Stimulated activated CD4-positive, alpha-beta T cell treated with anti-CD3 and anti-CD28 coated beads, TNF-alpha, amount 100 ng/mL, for 24 hours (primary cell): ENCODE results near the gene SPOCK1.

ENCODE experiments used
- DNase-seq, 3 experiments: peaks; one replicate each; pipeline ENCODE4 v3.0.0-alpha.2; 2020; ENCODE audit warnings: low read depth in 3 of 3

Gene SPOCK1

DNA sequence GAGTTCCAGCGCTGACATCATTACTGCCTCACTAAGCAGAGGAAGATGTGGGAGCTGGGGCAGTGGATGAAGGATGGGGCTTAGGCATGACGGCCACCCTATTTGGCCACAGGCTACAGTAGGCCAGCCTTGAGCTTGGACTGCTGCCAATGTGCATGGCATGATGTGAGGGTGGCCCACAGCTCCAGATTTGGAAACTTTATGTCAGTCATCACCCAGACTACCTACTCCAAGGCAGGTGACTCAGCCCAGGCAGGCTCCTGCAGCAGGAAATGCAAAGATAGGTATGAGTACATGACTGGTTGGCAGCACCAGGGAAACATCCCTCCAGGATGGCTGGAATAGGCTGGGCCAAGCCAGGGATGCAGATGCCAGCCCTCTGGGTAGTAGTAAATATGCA, 303.6 kb downstream of the SPOCK1 start:
- DNase-seq: no peak

- DNase-seq: no peak
Observed at GRCh38 chr5:137194300-137194699, 304.8 kb downstream of the SPOCK1 start.

GRCh38 chr5:137192293-137192743, 306.8 kb downstream of the SPOCK1 start:
- no peak for DNase-seq

GRCh38 chr5:137191179-137191578, 307.9 kb downstream of the SPOCK1 start:
- no peak for DNase-seq

DNA sequence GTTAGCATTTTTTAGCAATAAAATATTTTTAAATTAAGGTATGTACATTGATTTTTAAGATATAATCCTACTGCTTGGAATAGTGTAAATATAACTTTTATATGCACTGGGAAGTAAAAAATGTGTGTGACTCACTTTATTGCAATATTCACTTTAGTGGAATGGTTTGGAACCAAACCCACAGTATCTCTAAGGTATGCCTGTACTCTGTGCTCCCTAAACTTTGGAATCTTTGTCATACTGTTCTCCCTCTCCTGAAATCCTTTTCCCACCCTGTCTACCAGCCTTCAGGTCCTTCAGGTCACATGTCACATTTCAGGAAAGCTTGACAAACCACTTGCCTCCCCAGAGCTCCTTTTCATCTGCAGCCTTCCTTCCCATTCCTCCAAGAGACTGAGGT, 308.7 kb downstream of the SPOCK1 start:
- DNase-seq: no peak

GRCh38 chr5:137190031-137190430, 309.1 kb downstream of the SPOCK1 start:
- DNase-seq: no peak

GRCh38 chr5:137188566-137188965, 310.6 kb downstream of the SPOCK1 start:
- DNase-seq: no peak

DNA sequence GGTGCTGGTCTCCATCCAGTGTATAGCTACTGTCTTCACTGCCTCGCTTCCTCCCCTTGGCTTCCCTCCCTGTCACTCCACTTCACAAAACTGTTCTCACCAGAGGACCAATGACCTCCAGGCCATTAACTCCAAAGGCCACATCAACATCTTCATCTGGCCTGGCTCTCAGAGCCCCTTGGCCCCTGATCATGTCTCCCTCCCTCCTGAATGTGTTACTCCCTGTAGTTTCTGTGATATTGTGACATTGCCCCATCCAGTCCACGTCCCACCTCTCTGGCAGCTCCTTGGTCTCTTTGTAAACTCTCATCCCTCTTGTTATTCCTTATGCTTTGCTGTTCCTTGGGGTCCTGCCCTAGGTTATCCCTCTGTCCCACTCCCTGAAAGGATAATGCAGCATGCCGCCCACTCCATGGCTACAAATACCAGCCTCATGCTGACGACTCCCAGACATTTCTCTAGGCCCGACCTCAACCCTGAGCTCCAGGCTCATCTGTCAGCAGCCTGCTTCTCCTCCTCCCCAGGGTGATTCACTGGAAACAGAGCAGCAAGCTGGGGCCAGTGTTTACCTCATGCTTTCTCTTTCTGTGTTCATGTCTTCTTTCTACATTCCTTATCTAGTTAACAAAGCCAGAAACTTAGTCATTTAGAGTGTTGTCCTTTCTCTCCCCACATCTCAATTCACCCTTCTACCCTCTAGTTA, 312.2 kb downstream of the SPOCK1 start:
- DNase-seq: no peak

- DNase-seq: no peak
Observed at GRCh38 chr5:137185193-137185592, 313.9 kb downstream of the SPOCK1 start.

- no peak for DNase-seq
Observed at GRCh38 chr5:137184734-137185133, 314.4 kb downstream of the SPOCK1 start.

DNA sequence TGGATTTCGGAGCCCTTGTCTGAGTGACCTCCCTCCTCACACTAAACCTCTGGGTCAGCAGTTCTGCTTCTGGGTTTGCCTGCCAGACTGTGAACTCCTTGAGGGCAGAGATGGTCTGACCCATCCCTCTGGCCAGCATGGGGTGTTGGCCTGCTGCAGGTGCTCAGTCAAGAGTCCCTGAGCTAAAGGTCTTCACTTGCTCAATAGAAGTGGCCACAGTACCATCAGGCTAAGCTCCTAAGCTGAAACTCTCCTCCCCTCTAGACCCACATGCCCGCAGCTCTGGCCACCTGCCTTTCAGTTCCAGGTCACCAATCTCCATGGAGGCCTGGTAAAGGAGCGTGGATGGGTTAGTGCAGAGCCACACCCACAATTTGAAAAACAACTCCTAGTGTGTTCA, 316.6 kb downstream of the SPOCK1 start:
- no peak for DNase-seq

DNA sequence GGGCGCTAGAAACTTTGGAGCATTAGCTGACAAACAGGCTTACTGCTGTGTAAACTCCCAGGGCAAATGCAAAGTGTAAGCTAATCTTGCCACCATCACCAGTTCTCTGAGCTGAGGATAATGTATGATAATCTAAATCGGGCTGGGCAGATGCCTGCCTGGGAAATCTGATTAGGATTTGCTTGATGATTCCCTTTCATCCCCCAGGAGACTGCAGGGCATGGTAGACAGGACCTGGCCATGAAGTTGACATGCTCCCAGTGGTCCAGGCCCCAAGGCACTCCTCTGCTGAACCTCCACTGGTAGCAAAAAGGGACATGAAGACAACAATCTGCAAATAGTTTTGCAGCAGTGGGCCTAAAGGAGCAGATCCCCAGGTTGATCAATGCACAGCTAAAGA, 317.5 kb downstream of the SPOCK1 start:
- no peak for DNase-seq

DNA sequence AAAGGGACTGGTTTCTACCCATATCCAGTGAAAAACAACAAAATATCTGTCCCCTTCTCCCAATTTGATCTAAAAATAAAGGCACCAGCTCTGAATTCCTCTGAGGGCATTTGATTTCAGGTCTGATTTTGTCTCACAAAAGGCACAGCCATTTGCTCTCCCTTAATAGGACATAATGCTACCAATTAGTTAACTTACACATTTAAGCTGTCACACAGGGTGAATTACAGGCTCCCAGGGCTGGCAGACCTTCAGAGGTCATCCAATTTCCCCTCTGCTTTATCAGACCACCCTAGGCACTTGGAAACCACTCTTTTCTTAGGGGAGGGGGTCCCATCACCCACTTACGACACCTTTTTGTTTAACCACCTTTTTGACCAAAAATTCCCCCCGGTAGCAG, 319.9 kb downstream of the SPOCK1 start:
- DNase-seq: no peak

GRCh38 chr5:137176609-137177008, 322.5 kb downstream of the SPOCK1 start:
- no peak for DNase-seq

- no peak for DNase-seq
Observed at GRCh38 chr5:137176126-137176525, 323.0 kb downstream of the SPOCK1 start.

GRCh38 chr5:137174196-137174595, 324.9 kb downstream of the SPOCK1 start:
- no peak for DNase-seq

DNA sequence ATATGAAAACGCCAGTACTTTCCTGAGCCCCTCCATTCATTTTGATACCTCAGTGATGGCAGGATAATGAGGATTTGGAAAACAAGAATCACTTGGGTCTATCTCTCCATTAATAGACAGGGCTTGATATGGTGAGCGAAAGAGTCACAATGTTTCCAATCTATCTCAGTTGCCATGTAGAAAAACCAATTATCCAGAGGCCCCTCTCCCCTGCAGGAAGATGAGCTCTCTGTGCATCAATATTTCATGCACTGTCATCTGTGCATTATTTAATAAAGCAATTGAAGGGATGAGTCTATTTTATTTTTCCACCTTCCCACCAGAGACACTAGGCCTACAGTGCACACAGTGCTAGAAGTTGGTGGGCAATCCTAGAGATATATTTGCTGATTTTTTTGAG, 326.9 kb downstream of the SPOCK1 start:
- DNase-seq: no peak

GRCh38 chr5:137167187-137167586, 331.9 kb downstream of the SPOCK1 start:
- no peak for DNase-seq

- DNase-seq: no peak
Observed at GRCh38 chr5:137164961-137165360, 334.2 kb downstream of the SPOCK1 start.

DNA sequence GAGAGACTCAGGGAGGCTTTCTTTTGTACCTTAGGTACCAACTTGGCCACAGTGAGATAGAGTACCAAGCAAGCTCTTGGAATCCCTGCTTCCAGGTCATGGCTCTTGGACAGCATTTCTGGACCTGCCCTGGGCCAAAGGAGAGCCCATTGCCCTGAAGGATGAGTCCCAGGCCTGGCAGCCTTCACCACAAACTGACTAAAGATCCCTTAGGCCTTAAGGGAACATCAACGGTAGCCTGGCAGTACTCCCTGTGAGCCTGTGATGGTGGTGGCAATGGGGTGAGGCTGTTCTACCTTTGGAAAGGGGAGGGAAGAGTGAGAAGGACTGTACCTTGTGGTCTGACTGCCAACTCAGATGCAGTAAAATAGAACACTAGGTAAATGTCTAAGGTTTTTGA, 334.6 kb downstream of the SPOCK1 start:
- no peak for DNase-seq

DNA sequence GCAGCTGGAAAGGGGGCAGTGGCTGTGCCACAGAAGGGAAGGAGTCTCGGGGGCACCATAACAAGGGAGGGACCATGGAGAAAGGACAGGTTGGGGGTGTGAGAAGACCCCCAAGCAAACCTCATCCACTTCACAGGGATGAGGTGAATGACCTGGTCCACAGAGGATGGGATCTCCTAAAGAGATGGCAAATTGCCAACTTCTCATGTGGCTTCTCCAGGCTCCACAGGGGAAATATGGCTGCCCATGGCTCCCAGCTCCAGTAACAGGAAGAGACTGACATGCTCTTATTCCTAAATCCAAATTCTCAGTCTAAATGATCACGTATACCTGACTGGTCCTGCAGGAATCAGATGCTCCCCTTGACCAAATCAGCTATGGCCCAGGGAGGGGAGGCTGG, 340.4 kb downstream of the SPOCK1 start:
- DNase-seq: no peak

DNA sequence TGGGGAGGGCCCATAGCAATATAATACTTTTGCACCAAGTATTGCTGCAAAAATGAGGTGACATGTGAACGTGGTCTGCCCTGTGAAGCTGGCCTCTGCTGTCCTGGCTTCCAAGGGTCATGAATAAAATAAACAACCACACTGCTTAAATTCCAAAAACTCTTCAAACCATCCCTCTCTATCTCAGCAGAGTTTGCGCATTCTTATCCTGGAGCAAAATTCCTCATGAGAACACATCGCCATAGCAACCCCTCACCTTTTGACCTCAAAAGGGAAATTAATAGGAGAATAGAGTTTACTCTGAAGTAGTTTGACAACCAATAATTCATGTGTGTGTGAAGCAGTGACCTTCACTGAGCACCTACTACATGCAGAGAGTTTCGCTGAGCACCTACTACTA, 342.9 kb downstream of the SPOCK1 start:
- no peak for DNase-seq

- no peak for DNase-seq
Observed at GRCh38 chr5:137155261-137156000, 343.7 kb downstream of the SPOCK1 start.
